CD4-positive, alpha-beta T cell treated with Interleukin-6 at 100 ng/mL for 8 hours (primary cell): ENCODE measurements around the gene IL24.
"Not testable (repeated sequence)": the region's sequence is repeated elsewhere in the genome, so short reads cannot be mapped to it uniquely, and the experiment has no call there.

ENCODE experiments used
- DNase-seq: peaks from one replicate; pipeline ENCODE4 v3.0.0-alpha.2; 2020; ENCODE audit warnings: mixed read lengths, low spot score

The IL24 gene

DNA sequence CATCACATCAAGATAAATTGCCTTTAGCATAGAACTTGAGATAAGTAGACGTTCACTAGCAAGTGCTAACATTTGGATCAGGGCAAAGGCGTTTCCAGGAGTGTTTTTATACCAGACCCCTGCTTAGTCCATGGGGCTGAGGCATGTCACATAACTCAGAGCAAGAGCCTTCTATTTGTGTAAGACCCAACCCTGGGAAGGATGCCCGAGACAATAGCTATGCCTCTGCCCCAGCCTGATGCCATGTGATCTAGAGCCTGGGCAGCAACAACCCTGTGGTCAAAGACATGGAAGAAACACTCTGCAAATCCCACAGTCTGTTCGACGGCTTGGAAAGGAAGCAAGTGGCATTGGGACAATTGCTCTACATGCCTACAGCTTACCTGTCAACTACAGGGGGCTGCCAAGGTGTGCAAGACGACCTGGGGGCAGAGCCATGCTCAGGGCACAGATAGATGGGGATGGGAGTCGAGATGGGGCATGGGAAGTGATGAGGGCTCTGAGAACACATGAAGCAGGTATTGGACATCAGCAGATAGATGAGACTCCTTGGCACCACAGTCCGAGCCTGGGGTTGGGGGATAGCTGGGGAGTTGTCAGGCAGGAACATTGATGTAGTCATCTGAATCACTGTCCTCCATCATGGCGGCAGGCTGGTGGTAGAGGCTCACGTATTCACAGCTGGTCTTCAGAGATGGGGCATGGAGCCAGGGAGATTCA is 7.3 kb downstream of the IL24 start:
- DNase-seq, result no peak

DNA sequence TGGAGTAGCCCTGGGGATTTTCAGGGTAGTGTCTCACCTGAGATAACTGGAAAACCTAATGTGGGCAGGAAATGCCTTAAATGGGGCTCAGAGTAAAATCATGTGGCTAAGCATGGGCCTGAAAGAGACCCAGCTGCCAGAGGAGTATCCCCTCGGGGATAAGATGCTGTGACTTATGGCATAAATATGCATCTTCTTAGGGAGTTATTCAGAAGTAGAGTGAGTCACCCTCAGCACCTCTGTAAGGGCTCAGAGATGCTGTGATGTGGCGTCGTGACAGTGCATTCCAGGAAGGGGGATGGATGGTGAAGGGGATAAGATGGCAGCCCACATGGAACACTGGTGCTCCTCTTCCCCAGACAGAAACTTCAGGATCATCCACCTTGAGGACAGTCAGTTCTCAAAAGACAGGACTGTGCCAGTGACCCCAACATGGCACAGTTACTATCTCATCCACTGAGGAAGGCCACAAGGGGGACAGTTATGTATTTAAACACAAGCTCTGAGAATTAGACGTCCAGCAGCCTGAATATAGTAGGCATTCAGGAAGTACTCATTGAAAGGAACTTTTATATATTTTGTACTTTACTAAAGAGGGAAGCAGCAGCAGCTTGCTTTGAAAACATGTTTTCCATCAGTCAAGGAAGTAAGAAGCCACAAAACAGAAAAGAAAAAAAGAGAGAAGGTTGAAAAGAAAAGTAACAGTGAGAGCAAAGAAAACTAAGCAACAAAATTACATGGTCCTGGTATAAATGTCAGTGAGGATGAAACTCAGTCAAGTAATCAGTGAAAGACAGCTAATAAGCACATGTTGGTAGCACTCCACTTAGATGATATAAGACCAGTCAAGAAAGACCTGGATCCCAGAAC is 8.3 kb downstream of the IL24 start:
- DNase-seq, result no peak

DNA sequence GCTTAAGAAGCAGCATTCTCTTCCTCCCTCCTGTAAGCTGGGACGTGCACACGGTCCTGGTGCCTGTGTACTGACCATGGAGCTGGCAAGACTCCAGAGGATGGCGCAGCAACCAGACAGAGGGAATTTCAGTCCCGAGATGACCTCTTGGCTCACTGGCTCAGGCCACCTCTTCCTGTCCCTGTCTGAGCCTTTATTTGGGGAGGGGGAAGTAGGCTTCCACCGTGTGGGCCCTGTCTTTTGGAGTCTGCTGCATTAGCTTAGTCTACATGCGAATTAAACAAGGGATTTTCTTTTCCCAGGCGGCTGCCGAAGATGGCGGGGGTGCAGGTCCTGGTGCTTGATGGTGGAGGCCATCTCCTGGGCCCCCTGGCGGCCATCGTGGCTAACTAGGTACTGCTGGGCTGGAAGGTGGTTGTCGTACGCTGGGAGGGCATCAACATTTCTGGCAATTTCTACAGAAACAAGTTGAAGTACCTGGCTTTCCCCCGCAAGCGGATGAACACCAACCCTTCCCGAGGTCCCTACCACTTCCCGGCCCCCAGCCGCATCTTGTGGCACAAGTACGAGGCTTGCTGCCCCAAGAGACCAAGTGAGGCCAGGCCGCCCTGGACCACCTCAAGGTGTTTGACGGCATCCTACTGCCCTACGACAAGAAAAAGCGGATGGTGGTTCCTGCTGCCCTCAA is 10.2 kb downstream of the IL24 start:
- DNase-seq, result no peak

DNA sequence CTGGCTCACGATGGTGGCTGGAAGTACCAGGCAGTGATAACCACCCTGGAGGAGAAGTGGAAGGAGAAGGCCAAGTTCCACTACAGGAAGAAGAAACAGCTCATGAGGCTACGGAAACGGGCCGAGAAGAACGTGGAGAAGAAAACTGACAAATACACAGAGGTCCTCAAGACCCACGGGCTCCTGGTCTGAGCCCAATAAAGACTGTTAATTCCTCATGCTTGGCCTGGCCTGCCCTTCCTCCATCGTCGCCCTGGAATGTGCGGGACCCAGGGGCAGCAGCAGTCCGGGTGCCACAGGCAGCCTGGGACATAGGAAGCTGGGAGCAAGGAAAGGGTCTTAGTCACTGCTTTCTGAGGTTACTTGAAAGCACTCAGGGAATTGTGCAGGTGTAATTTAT is 10.8 kb downstream of the IL24 start:
- no peak for DNase-seq

DNA sequence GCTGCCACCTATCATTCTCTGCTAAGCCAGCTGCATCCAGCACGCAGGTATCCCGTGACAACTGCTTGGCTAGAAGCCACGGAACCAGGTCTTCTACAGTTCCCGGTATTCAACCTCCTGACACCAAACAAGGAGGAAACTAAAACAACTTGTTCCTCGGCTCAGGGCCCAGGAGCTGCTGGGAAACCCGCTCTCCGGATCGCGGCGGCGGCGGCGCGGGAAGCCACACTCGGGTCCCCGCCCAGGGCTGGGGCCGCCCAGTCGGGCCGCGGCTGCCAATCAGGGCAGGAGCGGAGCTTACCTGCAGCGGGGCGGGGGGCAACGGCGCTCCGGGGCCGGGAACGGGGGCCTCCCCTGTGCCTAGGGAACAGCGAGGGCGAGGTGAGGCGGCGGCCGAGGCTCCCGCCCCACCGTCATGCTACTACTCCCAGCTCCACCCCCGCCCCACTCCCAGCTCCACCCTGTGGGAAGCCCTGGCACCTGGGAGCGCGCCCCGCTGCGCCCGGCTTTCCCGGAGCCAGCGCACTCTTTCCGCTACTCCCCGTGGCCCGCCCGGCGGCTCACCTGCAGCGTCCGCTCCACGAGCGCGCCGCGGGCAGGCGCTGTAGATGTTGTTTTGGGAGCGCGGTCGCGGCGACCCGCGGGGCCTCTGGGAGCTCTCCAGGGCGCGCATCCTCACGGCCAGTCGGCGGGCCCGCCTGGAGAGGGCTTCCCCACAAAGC is 12.1 kb downstream of the IL24 start:
- peak; percentile 64 for DNase-seq

DNA sequence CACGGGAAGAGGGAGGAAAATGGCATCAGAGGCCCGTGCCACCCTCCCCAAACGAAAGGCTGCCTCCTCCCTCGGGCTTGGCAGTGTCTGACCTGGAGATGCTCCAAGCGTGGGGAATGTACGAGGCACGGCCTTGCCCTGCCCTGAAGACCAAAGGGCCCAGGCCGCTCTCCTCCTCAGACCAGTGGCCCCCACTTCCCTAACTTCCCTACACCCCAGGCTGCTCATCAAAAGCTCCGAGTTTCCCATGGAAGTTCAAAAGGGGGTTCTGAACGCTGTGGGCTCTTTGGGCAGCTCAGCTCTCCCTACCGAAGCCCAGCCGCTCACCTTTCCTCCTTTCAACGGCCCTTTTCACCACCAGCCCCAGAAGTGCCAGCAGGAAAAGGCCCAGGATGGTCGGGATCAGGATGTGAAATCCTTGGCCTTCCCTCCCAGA is 12.7 kb downstream of the IL24 start:
- no peak for DNase-seq

DNA sequence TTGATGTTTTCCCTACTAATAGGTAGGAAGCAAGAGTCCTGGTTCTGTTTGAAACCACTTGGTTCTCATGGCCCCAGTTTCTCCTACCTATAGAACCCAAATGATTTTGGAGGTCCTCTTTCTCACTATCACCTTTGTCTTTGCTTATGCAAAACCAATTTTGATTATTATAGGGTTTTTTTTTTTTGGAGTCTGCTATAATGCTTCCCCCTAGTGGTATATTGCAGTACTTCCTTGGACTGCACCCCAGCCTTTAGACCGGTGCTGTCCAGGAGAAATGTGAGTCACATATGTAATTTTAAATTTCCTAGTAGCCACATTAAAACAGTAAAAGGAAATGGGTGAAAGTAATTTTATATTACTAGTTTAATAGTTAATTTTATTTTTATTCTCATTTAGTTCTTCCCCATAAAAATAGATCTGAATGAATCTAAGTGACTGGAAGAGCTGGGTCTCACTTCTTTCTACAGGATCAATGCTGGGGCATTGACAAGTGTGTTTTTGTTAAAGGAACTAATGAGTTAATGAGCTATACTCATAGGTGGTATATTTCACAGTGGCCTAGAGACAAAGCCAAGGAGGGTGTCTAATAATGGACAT is 13.9 kb downstream of the IL24 start:
- peak; percentile 51 for DNase-seq

DNA sequence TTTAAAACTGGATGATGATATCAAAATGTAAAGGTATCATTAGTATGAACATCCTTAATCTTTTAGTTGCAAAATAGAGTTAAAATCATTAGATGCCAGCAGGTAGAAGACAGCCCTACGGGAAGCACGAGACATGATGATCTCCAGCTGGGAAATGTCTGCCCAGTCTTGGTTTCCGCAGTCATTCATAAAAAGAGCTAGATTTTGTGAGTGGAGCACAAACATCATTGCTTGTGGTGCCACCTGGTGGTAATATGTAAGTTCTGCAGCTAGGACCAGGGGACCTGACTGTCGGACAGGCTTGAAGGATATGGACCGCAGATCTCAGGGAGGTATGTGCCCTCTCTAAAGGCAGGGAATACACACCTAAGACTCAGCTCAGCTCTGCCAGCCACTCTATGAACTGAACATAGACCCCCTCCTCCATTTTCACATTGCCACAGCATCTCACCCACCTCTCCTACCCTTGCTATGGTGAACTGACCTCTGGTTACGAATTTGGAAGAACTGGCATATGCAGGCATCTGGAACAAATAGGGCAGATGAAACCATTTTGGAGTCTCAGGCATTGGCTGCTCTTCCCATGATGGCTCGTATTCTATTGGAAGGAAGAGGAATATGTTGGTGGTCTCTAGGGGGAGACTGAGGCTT is 15.3 kb downstream of the IL24 start:
- DNase-seq, result peak; percentile 66

DNA sequence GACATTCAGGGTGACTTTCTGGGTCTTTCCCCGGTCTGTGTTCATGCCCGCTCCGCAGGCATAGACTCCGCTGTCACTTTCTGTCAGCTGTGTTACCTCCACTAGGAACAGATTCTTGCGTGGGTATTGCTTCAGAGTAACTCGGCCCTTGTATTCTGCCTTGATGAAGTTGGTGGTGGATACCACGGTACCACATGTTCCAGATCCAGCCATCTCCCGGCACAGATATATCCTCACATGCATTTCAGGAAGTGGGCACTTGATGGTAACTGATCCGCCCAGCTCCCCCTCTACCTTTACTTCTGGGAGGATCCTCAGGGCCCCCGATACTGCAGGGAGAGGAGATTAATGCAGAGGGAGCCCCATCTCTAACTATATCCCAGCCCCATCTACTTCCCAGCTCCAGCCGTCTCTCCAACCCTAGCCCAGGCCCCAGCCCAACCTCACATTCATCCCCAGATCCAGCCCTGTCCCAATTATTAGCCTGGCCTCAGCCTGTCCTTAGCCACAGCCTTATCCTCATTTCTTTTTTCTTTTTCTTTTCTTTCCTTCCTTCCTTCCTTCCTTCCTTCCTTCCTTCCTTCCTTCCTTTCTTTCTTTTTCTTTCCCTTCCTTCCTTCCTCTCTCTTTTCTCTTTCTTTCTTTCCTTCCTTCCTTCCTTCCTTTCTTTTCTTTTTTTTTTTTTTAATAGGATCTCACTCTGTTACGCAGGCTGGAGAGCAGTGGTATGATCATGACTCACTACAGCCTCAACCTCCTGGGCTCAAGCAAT is 16.7 kb downstream of the IL24 start:
- no peak for DNase-seq

DNA sequence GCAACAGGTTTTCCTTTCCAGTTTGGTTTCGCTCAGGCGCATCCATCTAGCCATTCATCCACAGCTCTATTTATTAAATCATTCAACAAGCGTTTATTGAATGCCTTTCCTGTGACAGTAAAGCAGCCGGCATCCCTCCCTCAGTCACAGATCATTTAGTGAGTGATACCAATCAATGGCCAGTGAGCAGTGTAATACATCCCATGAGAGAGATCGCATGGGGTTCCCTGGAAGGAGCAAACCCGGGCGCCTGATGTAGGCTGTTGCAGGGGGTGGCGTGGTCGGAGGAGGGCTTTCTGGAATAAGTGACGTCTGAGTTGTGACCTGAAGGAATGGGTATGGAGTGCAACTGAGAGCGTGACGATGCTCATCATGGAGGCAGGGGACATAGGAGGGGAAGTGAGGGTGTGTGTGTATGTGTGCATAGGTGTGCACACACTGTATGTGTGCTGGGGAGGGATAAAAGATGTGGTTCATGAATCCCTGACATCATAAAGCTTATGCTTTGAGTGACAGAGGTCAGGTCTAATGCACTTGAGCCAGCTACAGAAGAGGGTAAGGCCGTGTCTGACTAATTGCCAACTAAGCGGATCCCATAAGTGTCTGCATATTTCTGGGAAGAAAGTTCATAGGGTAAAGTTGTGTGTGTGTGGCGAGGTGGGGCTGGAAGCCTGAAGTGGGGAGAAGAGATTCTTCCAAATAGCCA is 17.9 kb downstream of the IL24 start:
- DNase-seq, result no peak

DNA sequence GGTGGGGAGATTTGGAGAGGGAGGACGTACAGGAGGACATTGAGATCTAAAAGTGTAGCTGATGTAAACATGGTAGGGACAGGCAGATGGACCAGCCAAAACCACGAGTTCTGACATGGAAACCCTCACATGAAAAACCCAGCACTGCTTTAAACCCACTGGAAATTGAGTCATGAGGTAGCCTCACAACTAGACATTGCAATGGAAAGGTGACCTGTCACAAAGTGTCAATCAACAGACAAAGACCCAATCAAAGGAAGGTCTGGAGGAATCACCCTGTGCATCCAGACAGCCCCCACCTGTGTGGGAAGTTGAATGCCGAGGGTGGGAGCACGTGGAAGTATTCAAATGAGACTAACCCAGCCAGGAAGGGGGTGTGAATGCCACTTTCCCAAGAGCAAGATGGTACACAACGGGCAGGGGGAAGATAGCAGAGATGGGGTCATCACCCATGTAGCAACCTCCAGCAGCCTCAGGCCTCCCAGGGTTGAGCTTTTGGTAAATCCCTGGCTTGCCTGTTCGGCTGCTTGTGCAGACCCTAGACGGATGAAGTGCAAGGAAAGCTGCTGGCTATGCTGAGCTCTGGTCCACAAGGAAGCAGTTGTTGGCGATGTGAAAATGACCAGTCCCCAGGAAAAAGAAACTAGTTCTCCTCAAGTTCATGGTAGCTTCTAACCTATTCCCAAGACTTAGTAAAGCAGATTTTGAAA is 18.9 kb downstream of the IL24 start:
- no peak for DNase-seq

DNA sequence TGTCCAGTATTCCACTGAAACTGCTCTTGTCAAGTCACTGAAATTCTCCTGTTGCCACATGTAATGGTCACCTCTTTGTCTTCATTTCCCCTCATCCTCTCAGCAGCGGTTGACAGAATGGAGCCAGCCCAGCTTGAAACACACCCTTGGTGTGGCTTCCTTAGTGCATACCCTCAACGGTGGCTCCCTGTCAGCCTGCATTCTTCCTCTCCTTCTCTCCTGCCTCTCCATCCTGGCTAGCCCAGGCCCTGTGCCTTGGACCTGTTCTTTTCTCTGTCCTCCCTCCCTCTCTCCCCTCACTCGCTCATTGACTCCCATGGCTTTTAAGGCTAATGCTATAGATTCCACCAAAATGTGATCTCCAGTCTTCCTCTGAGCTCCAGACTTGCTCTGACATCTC is 20.8 kb downstream of the IL24 start:
- no peak for DNase-seq

DNA sequence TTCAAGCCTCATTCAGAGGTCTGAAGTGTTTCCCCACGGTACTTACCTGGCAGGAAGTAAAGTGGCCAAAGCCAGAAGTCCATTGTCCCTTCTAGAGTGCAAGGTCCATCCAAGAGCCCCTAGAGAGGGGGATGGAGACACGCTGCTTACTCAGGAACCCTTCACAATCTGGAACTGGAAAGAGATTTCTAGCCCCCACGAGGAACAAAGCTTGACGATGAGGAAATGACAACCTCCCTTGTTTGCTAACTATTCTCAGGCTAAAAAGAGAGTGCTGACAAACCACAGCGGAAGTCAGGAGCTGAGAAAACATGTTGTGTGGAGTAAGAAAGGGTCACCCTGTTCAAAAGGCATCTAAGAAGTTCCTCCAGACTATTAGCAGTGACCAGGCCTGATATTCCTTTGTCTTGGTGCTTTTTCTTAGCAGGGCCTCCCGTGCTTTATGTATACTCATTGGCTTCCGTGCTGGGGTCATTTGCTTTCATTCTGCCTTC is 24.6 kb downstream of the IL24 start, which contains the start of gene FCMR:
Gene FCMR (minus strand): TSS at position 170 of the 494 bp plus-strand sequence. CDS start 87 bp downstream, at position 83.
- peak; percentile 75 for DNase-seq

DNA sequence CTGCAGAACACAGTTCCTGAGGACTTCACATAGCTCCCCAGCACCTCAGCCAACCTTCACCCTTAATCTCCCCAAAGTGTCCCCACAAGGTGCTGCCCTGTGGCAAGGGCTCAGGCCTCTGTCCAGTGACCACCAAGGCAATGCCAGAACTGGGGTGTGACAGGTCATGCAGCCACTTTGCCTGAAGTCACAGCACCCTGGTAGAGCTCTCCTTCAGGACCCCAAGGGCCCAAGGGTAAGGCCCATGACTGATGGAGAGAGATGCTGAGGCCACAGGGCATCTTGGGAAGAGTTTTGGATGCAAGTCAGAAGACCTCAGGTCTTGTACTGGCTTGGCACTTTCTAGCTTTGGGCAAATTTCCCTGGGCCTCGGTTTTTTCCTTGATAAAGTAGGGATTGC is 25.3 kb downstream of the IL24 start:
- DNase-seq, result no peak

DNA sequence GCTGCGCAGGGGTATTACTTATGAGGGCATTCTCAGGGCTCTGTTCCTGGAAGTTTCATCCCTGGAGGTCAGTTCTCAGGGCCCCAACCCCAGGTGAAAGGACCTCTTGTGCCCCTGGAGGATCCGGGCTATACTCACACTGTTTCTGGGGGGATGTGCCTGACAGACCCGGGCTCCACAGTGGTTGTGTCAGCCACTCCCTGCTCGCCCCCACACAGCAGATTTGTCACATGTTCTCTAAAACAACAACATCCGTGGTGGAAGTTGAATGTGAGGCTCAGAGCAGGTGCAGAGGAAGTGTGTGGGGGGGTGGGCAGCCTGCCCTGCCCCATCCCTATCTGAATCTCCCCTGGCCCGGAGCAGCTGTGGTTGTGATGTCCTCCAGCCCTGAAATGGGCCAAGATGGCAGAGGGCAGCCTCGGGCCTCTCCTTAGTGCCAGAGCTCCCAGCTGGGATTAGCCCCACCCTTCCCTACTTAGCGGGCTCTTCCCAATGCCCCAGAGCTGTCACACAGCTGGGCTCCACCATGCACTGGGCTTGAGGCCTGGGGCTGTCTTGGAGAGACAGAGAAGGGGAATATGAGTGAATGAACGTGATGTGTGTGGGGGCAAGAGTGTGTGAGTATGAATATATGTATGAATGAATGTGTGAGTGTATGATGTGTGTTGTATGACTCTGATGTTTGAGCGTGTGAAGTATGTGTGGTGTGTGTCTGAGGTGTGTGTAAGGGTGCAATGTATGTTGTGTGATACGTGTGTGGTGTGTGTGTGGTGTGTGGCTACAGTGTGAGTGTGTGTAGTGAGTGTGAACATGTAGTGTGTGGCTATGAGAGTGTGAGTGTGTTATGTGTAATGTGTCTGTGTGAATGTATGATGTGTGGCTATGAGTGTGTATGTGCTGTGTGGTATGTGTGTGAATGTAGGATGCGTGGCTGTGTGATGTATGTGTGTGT is 26.0 kb downstream of the IL24 start:
- peak; percentile 87 for DNase-seq

DNA sequence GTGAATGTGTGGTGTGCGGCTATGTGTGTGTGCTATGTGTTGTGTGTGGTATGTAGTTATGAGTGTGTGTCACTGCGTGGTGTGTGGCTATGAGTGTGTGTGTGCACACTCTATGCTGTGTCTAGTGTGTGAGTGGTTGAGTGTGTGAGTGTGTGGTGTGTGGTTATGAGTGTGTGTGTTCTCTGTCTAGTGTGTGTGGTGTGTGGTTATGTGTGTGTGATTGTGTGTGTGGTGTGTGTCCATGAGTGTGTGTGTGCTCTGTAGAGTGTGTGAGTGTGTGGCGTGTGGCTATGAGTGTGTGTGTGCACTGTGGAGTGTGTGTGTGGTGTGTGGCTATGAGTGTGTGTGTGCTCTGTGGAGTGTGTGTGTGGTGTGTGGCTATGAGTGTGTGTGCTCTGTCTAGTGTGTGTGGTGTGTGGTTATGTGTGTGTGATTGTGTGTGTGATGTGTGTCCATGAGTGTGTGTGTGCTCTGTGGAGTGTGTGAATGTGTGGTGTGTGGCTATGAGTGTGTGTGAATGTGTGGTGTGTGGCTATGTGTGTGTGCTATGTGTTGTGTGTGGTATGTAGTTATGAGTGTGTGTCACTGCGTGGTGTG is 26.8 kb downstream of the IL24 start:
- DNase-seq, result not testable (repeated sequence)

DNA sequence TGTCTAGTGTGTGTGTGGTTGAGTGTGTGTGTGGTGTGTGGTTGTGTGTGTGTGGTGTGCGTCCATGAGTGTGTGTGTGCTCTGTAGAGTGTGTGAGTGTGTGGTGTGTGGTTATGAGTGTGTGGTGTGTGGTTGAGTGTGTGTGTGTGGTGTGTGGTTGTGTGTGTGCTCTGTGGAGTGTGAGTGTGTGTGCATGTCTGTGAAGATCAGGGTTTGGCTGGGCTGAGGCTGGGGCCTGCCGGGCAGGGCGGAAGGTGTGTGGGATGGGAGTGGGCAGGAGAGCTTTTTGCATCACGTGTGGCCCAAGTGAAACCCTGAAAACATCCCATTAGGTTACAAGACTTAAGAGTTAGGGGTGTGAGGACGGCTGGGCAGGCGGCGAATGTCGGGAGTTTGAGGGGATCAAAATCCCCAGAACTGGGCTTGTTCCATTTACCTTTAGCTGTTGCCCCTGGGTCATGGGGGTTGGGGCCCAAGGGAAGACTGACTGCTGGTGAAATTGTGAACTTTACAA is 27.4 kb downstream of the IL24 start:
- no peak for DNase-seq
